ENCODE measurements around the gene DENND2C. TPM values are rescaled to one million over a fixed set of nuclear protein-coding genes. Genes with fewer than 3 reads are reported as not detected.

Gene DENND2C
- total and polyA plus RNA-seq, 2 of the 13 experiments (the other 11 are each of a cell fraction or from before 2014, with no cell fraction given) = 0.08 to 0.33 TPM

GRCh38 chr1:114660238-114660637, 9.6 kb downstream of the DENND2C start:
- Histone ChIP-seq H3K79me2 (ENCODE audit: insufficient read depth, low read length) (no peaks in the 10 kb centered on the region), H3K9ac (ENCODE audit: insufficient read depth, low read depth, low read length) (no peak overlapping the region), H3K9me3 (ENCODE audit: low read length) (no peaks in the 10 kb centered on the region), H3K4me1 (ENCODE audit: insufficient read depth, low read length) (no peaks in the 10 kb centered on the region), H3K27me3 (ENCODE audit: control insufficient read depth in 1 of 2, insufficient read depth in 2 of 2, low read length in 2 of 2) (no peaks in the 10 kb centered on the region), H3K4me3 (replicated peaks in 1 of 3; ENCODE audit: insufficient read depth in 1 of 3, low read depth in 2 of 3, low read length in 3 of 3) (no peak overlapping the region), H3K27ac (ENCODE audit: extremely low read length, insufficient read depth, low read length) (no peak overlapping the region), H3K4me2 (ENCODE audit: low read depth, low read length) (no peak overlapping the region), H4K20me1 (ENCODE audit: insufficient read depth, low read length) (no peaks in the 10 kb centered on the region), H2AFZ (ENCODE audit: low read length) (no peak overlapping the region), H3K36me3 (replicated peaks in 1 of 2; ENCODE audit: control insufficient read depth in 1 of 2, insufficient read depth in 2 of 2, low read length in 2 of 2) (no peaks in the 10 kb centered on the region)
- 5% methylated on average over 2 of the region's 2 CpGs for WGBS (ENCODE audit: low lambda C conversion rate)
- intact Hi-C loops (cut with micrococcal nuclease; ENCODE audit: unreplicated experiment) = no loop called here
- ATAC-seq (no peak), DNase-seq (ENCODE audit: low spot score) (no peak), FAIRE-seq (no peak)
- ChIA-PET POLR2A (no interaction called here), CTCF (ENCODE audit: low intra/inter-chr PET ratio, low total read pairs) (no interaction called here)
- TF ChIP-seq ZNF740 (CRISPR knock-in tag; IDR thresholded peaks at IDR 0.05) (no peak), KDM4B (CRISPR knock-in tag; IDR thresholded peaks at IDR 0.05) (no peak), ZNF691 (CRISPR knock-in tag; IDR thresholded peaks at IDR 0.05; ENCODE audit: borderline replicate concordance, low read depth) (no peak)
- no TSS peak for BruUV-seq (replicated peaks)
- in situ Hi-C loops (cut with HindIII; ENCODE audit: extremely low pct_ligation_motif_present, low pct_unique_long_range_greater_than_20kb) = no loop called here

GRCh38 chr1:114651893-114652292, 18.0 kb downstream of the DENND2C start:
- intact Hi-C loops (cut with micrococcal nuclease; ENCODE audit: unreplicated experiment) (no loop called here), in situ Hi-C loops (cut with HindIII; ENCODE audit: extremely low pct_ligation_motif_present, low pct_unique_long_range_greater_than_20kb) (no loop called here)
- no peaks in the 10 kb centered on the region for H3K9me3 ChIP-seq (ENCODE audit: low read length)
- DNase-seq (ENCODE audit: low spot score) (no peak), ATAC-seq (no peak), FAIRE-seq (no peak)
- ChIA-PET CTCF (ENCODE audit: low intra/inter-chr PET ratio, low total read pairs) (no interaction called here), POLR2A (no interaction called here)
- no peaks in the 10 kb centered on the region for H3K4me1 ChIP-seq (ENCODE audit: insufficient read depth, low read length)
- no peaks in the 10 kb centered on the region for H3K79me2 ChIP-seq (ENCODE audit: insufficient read depth, low read length)
- H4K20me1 ChIP-seq (ENCODE audit: insufficient read depth, low read length) = no peaks in the 10 kb centered on the region
- WGBS (ENCODE audit: low lambda C conversion rate) = 0% methylated on average over 1 of the region's 2 CpGs
- H3K4me2 ChIP-seq (ENCODE audit: low read depth, low read length) = no peak overlapping the region
- H2AFZ ChIP-seq (ENCODE audit: low read length) = no peak overlapping the region
- no peak overlapping the region for H3K27ac ChIP-seq (ENCODE audit: extremely low read length, insufficient read depth, low read length)
- no TSS peak for BruUV-seq (replicated peaks)
- H3K36me3 ChIP-seq (replicated peaks in 1 of 2; ENCODE audit: control insufficient read depth in 1 of 2, insufficient read depth in 2 of 2, low read length in 2 of 2) = no peaks in the 10 kb centered on the region
- no peaks in the 10 kb centered on the region for H3K27me3 ChIP-seq (ENCODE audit: control insufficient read depth in 1 of 2, insufficient read depth in 2 of 2, low read length in 2 of 2)
- no peak overlapping the region for H3K9ac ChIP-seq (ENCODE audit: insufficient read depth, low read depth, low read length)
- no peak overlapping the region for H3K4me3 ChIP-seq (replicated peaks in 1 of 3; ENCODE audit: insufficient read depth in 1 of 3, low read depth in 2 of 3, low read length in 3 of 3)
- no peak for TF ChIP-seq NFYB (CRISPR knock-in tag; IDR thresholded peaks at IDR 0.05)
- no peak for TF ChIP-seq ZNF687 (CRISPR knock-in tag; IDR thresholded peaks at IDR 0.05)
- no peak for TF ChIP-seq TERF1 (CRISPR knock-in tag; IDR thresholded peaks at IDR 0.05)
- no peak for TF ChIP-seq RAD51 (IDR thresholded peaks at IDR 0.05; ENCODE audit: borderline replicate concordance)
- no peak for TF ChIP-seq ZNF580 (CRISPR knock-in tag; IDR thresholded peaks at IDR 0.05; ENCODE audit: borderline replicate concordance, low read depth)
- no peak for TF ChIP-seq HMG20A (CRISPR knock-in tag; IDR thresholded peaks at IDR 0.05; ENCODE audit: borderline replicate concordance)
- no peak for TF ChIP-seq ZNF709 (CRISPR knock-in tag; IDR thresholded peaks at IDR 0.05)
- TF ChIP-seq XRCC5 (optimal IDR thresholded peaks at IDR 0.05; ENCODE audit: low read length) = no peak
- TF ChIP-seq ZNF17 (CRISPR knock-in tag; IDR thresholded peaks at IDR 0.05) = no peak
- no peak for TF ChIP-seq ZNF282 (IDR thresholded peaks at IDR 0.05; ENCODE audit: partially characterized antibody)
